Activated CD8-positive, alpha-beta T cell treated with anti-CD3 and anti-CD28 coated beads for 36 hours (primary cell): Measurements from ENCODE around the gene SYNGR4. TPM values are rescaled to one million over a fixed set of nuclear protein-coding genes. Genes with fewer than 3 reads are reported as not detected.
"Not testable (repeated sequence)": the region's sequence is repeated elsewhere in the genome, so short reads cannot be mapped to it uniquely, and the experiment has no call there.

Experiments
- ATAC-seq: fragments of 200-7000 bp; cut with Tn5 transposase; one replicate; pipeline ENCODE4 v1.10.0; 2021; ENCODE audit warnings: mild to moderate bottlenecking, moderate library complexity
- CTCF ChIA-PET: fragments of 350-600 bp; sonication (Branson Sonifier 250); formaldehyde crosslinking; loops from one replicate; lab custom pipeline; 2021; ENCODE audit warnings: antibody characterized with exemption; lab: Charles Lee
- POLR2A ChIA-PET: fragments of 350-600 bp; sonication (Branson Sonifier 250); formaldehyde crosslinking; loops from one replicate; lab custom pipeline; 2021; ENCODE audit warnings: antibody characterized with exemption; lab: Charles Lee
- DNase-seq: peaks from one replicate; pipeline ENCODE4 v3.0.0-alpha.2; 2020
- H3K27ac Mint-ChIP-seq: one replicate; pipeline ENCODE4 v1.8.0; 2021; ENCODE audit warnings: mild to moderate bottlenecking, mixed read lengths
- H3K27me3 Mint-ChIP-seq: one replicate; pipeline ENCODE4 v1.8.0; 2021; ENCODE audit warnings: mixed read lengths
- H3K36me3 Mint-ChIP-seq: one replicate; pipeline ENCODE4 v1.8.0; 2021; ENCODE audit warnings: low read depth, mixed read lengths
- H3K4me1 Mint-ChIP-seq: one replicate; pipeline ENCODE4 v1.8.0; 2021; ENCODE audit warnings: low read depth, mixed read lengths
- H3K4me3 Mint-ChIP-seq: one replicate; pipeline ENCODE4 v1.8.0; 2021; ENCODE audit warnings: mild to moderate bottlenecking, moderate library complexity, mixed read lengths
- H3K9me3 Mint-ChIP-seq: one replicate; pipeline ENCODE4 v1.8.0; 2021; ENCODE audit warnings: mixed read lengths
- intact Hi-C: fragments of 100-400 bp; cut with micrococcal nuclease; formaldehyde crosslinking; loops from one replicate; pipeline ENCODE4 v1.10.0; 2022
- total RNA-seq, 2 experiments: library from RNA; stranded (reverse); gene quantifications; one replicate each; pipeline ENCODE4 v1.2.3, GENCODE V29; 2021
- TF ChIP-seq, protein P1 (sequence below): fragments of 200-600 bp; IDR thresholded peaks from one replicate; pipeline ENCODE4 v1.8.0; 2022; ENCODE audit warnings: antibody characterized with exemption, mild to moderate bottlenecking

SYNGR4 gene
- total RNA-seq, 2 experiments from 2014 or later = 0.38 TPM; not detected in 1

DNA sequence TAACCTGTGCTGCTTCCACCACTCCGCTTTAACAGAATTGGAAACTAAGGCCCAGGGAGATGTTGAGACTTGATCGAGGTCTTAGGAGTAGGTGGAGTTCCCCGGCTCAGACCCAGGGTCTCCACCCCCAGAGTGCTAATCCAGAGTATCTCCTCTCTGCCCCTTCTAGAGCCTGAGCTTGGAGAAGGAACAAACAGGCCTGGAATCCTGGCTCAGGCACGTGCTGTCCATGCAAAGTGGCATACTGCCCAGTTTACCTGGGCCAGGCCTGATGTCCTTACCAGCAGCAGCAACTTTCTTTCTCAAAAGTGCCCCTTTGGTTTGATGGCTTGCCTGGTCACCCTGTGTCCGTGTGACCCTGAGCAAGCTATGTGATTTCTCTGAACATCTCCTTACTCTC is 3.7 kb downstream of the SYNGR4 start:
- no peaks in the 10 kb centered on the region for H3K9me3 Mint-ChIP-seq
- intact Hi-C loops = loop anchor here (10.0 kb wide), 1 partner anchor 97 kb away; the partner anchor contains the start of gene CYTH2
- H3K27ac Mint-ChIP-seq = no peak overlapping the region
- no peak overlapping the region for H3K4me3 Mint-ChIP-seq
- H3K4me1 Mint-ChIP-seq = peaks cover 7% of the 10 kb centered on the region
- H3K27me3 Mint-ChIP-seq = no peaks in the 10 kb centered on the region
- DNase-seq = no peak
- ATAC-seq = no peak
- CTCF ChIA-PET = interaction anchor here (0.9 kb wide), 1 partner anchor 23 kb away, joined by 3 read pairs; the partner anchor contains the start of gene KDELR1
- H3K36me3 Mint-ChIP-seq = no peaks in the 10 kb centered on the region
- POLR2A ChIA-PET = no interaction called here
- TF ChIP-seq, protein P1, sequence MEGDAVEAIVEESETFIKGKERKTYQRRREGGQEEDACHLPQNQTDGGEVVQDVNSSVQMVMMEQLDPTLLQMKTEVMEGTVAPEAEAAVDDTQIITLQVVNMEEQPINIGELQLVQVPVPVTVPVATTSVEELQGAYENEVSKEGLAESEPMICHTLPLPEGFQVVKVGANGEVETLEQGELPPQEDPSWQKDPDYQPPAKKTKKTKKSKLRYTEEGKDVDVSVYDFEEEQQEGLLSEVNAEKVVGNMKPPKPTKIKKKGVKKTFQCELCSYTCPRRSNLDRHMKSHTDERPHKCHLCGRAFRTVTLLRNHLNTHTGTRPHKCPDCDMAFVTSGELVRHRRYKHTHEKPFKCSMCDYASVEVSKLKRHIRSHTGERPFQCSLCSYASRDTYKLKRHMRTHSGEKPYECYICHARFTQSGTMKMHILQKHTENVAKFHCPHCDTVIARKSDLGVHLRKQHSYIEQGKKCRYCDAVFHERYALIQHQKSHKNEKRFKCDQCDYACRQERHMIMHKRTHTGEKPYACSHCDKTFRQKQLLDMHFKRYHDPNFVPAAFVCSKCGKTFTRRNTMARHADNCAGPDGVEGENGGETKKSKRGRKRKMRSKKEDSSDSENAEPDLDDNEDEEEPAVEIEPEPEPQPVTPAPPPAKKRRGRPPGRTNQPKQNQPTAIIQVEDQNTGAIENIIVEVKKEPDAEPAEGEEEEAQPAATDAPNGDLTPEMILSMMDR = no peak

DNA sequence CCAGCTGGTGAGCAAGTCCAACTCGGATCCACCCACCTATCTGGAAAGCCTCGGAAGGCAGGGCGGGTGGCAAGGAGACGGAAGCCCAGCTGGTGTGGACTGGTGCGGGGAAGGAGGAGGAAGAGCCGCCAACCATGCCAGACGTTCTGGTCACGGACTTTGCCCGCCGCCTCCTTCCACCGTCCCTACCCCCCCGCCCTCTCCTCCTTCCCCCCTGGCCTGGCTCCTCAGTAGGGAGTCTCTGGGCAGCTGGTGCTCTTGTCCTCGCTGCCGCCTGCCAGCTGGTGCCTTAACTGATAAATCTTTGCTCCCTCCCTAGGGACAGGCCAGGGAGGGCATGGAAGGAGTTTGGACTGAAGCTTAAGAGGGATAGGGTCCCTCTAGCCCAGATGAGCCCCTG is 4.8 kb downstream of the SYNGR4 start:
- H3K36me3 Mint-ChIP-seq = no peaks in the 10 kb centered on the region
- H3K4me3 Mint-ChIP-seq = no peak overlapping the region
- no peaks in the 10 kb centered on the region for H3K9me3 Mint-ChIP-seq
- H3K4me1 Mint-ChIP-seq = peaks cover 6% of the 10 kb centered on the region
- H3K27ac Mint-ChIP-seq = no peak overlapping the region
- intact Hi-C loops = loop anchor here (10.0 kb wide), 1 partner anchor 96 kb away; the partner anchor contains the start of gene CYTH2
- POLR2A ChIA-PET = no interaction called here
- TF ChIP-seq, protein P1 = no peak
- ATAC-seq (no peak), DNase-seq (no peak)
- CTCF ChIA-PET = interaction anchor here (1.5 kb wide), 1 partner anchor 23 kb away, joined by 6 read pairs; the partner anchor contains the start of gene KDELR1
- no peaks in the 10 kb centered on the region for H3K27me3 Mint-ChIP-seq

DNA sequence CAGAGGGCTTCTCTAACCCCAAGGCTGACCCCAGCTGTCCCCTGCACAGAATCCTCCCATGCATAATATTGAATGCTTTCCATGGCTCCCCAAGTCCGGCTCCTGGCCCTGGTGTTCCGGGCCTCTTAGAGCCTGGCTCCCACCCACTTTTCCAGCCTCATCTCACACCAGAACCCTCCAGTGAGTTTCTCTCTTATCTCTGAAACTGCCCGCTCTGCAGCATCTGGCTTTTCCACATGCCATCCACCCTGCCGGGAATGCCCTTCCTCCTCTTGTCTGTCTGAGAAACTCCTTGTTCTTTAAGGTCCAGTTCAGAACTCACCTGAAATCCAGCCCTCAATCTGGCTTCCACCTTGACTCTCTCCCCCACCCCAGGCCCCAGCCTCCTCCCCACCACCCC is 6.8 kb downstream of the SYNGR4 start:
- H3K27ac Mint-ChIP-seq = no peak overlapping the region

DNA sequence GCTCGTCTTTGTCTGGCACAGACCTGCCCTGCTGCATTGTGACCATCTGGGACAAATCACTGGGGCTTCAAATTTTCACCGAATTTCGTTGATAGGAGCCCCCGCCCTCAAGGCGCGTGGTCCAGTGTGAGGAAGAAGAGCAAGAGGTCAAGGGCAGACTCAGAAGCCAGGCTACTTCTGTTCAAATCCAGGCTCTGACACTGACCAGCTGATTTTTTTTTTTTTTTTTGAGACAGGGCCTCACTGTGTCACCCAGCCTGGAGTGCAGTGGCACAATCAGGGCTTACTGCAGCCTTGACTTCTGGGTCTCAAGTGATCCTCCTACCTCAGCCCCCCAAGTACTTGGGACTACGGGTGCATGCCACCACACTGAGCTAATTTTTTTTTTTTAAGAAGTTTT is 7.2 kb downstream of the SYNGR4 start:
- Mint-ChIP-seq H3K4me3 (no peak overlapping the region), H3K27me3 (no peaks in the 10 kb centered on the region), H3K27ac (no peak overlapping the region), H3K4me1 (no peaks in the 10 kb centered on the region), H3K9me3 (no peaks in the 10 kb centered on the region), H3K36me3 (no peaks in the 10 kb centered on the region)
- CTCF ChIA-PET = no interaction called here
- TF ChIP-seq, protein P1 = no peak
- intact Hi-C loops = no loop called here
- POLR2A ChIA-PET = no interaction called here
- DNase-seq (no peak), ATAC-seq (no peak)

More for the DNA sequence above, 6.8 kb downstream of the SYNGR4 start:
- no peaks in the 10 kb centered on the region for H3K9me3 Mint-ChIP-seq
- ChIA-PET CTCF (interaction anchor here (0.6 kb wide), 1 partner anchor 21 kb away, joined by 4 read pairs; the partner anchor contains the start of gene KDELR1), POLR2A (no interaction called here)
- H3K36me3 Mint-ChIP-seq = no peaks in the 10 kb centered on the region
- DNase-seq (no peak), ATAC-seq (no peak)
- TF ChIP-seq, protein P1 = no peak
- H3K4me1 Mint-ChIP-seq = no peaks in the 10 kb centered on the region
- intact Hi-C loops = no loop called here
- no peaks in the 10 kb centered on the region for H3K27me3 Mint-ChIP-seq
- no peak overlapping the region for H3K4me3 Mint-ChIP-seq

DNA sequence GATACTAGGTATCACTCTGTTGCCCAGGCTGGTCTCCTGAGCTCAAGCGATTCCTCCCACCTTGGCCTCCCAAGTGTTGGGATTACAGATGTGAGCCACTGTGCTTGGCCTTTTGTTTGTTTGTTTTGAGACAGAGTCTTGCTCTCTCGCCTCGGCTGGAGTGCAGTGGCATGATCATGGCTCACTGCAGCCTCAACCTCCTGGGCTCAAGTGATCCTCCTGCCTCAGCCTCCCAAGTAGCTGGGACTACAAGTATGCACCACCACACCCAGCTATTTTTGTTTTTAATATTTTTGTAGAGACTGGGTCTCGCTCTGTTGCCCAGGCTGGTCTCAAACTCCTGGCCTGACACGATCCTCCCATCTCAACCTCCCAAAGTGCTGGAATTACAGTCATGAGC is 7.6 kb downstream of the SYNGR4 start:
- CTCF ChIA-PET, H3K27me3 Mint-ChIP-seq, POLR2A ChIA-PET, H3K4me1 Mint-ChIP-seq, H3K36me3 Mint-ChIP-seq, H3K27ac Mint-ChIP-seq, ATAC-seq, intact Hi-C loops, H3K9me3 Mint-ChIP-seq, H3K4me3 Mint-ChIP-seq, DNase-seq: not testable (repeated sequence)
